ENCODE data around the gene KCNJ16.

GRCh38 chr17:70181376-70181775, 106.4 kb downstream of the KCNJ16 start:
- TF ChIP-seq EGR1 (conservative IDR thresholded peaks at IDR 0.05) (no peak), CBX5 (IDR thresholded peaks at IDR 0.05; ENCODE audit: borderline replicate concordance, low read depth) (no peak), HINFP (tag; conservative IDR thresholded peaks at IDR 0.05; ENCODE audit: low read depth) (no peak), POLR2A (conservative IDR thresholded peaks at IDR 0.05) (no peak), CBFB (CRISPR knock-in tag; IDR thresholded peaks at IDR 0.05) (no peak), MAZ (CRISPR knock-in tag; conservative IDR thresholded peaks at IDR 0.05 in 1 of 2, IDR thresholded peaks at IDR 0.05 in 1 of 2) (no peak), EZH2 (IDR thresholded peaks at IDR 0.05; ENCODE audit: borderline replicate concordance, low read depth, low read length) (no peak), BRD4 (IDR thresholded peaks at IDR 0.05) (no peak), FOXM1 (IDR thresholded peaks at IDR 0.05; ENCODE audit: low read depth) (no peak), FOXM1 (CRISPR knock-in tag; IDR thresholded peaks at IDR 0.05; ENCODE audit: low read depth) (no peak), GATAD2B (IDR thresholded peaks at IDR 0.05; ENCODE audit: borderline replicate concordance) (no peak), ESRRA (IDR thresholded peaks at IDR 0.05; ENCODE audit: borderline replicate concordance, low read depth) (no peak), ZNF24 (IDR thresholded peaks at IDR 0.05) (no peak), CHD2 (IDR thresholded peaks at IDR 0.05; ENCODE audit: low read depth, low read length) (no peak)
